OCI-LY7 (cell line): Measurements from ENCODE around the gene DHRS3.

Source experiments
- CTCF ChIP-seq: fragments of 200-600 bp; sonication (generic); conservative IDR thresholded peaks from 2 replicates; pipeline ENCODE4 v1.5.1; 2014; ENCODE audit warnings: mild to moderate bottlenecking, antibody characterized with exemption, low read length, moderate library complexity, mixed read lengths
- EZH2phosphoT487 ChIP-seq: fragments of 200-600 bp; sonication (generic); IDR thresholded peaks from 2 replicates; pipeline ENCODE4 v1.6.1; 2018; ENCODE audit warnings: low read depth, borderline replicate concordance, mild to moderate bottlenecking, mixed run types, antibody characterized with exemption, low read length, moderate library complexity, mixed read lengths

GRCh38 chr1:12562955-12563576 lies 54.9 kb downstream of the DHRS3 start:
- TF ChIP-seq CTCF: no peak
- no peak for TF ChIP-seq EZH2phosphoT487
